Measurements from ENCODE around the gene TOMM5.

Gene TOMM5

DNA sequence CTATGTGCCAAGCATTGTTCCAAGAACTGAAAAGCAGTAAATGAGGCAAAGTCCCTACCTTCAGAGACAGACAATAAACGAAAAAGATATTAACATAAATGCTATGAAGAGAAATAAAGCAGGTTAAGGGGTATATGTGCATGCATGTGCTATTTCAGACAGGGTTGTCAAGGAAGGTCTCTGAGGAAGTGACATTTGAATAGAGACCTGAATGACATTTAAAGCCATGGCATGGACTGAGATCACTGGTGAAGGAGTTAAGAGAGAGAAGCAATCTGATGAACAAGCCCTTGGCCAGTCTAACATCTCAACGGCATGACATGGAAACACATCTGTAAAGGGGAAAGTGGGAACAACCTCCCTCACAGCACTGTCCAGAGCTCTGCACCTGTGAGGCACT is 30.7 kb downstream of the TOMM5 start:
- DNase-seq, result no peak

DNA sequence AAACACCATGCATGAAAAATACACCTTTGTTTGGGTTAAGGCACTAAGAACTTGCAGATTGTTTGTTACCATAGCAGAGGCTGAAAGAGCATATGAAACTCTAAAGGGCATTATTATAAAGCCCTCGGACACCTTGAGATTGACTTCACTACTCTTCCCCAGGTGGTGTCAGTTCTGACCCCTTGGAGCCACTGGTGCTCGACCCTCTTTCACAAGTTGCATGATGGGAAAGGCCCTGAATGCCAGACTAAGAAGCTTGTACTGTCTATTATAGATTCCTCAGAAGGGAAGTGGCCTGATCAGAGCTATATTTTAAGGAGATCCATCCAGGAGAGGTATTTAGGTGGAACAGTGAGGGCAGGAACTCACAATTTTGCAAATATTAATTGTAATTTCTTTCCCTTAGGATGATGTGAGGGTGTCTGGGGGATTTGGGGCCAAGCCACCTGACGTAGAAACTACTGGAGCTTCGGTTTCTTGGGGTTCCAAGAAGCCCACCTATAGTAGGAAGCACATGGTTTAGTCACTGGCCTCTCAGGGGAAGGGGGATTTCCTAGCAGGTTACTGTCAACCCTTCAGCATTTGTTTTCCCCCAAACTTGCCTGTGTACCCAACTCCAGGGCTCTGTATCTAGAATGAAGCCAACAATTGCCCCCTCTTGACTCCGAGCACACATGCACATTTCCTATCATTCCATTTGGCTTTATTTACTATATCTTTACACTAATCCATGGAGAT is 32.4 kb downstream of the TOMM5 start:
- DNase-seq, result no peak

- no peak for DNase-seq
Measured at GRCh38 chr9:37559125-37559524, 33.3 kb downstream of the TOMM5 start.

GRCh38 chr9:37555786-37556185 is 36.6 kb downstream of the TOMM5 start:
- no peak for DNase-seq

DNA sequence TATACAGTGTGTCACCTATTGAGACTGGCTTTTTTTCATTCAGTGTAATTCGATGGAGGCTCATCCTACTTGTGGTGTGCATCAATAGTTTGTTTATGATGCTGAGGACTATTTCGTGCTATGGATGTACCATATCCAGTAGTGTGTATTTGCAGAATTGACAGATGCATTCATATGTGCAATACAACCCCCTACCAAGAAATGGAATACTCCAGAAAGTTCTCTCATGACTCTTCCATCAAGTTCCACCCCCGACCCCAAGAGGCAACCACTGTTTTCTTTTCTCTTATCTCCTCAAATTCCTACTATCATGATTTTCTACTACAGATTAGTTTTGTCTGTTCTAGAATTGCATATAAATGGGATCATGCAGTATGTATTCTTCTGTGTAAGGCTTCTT is 38.1 kb downstream of the TOMM5 start:
- no peak for DNase-seq

DNA sequence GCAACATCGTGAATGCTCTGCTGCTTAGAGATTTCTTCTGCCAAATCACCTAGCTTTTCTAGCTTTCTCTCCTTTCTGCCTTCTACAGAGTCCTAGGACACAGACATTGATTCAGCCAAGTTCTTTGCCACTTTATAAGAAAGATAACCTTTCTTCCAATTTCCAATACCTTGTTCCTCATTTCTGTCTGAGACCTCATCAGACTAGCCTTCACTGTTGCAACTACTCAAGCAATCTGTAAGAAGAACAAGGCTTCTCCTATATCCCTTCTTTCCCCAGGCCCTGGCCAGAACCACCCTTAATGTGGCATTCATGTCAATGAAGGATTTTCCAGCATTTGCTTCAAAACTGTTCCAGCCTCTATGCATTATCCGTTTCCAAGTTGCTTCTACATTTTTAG is 40.5 kb downstream of the TOMM5 start:
- DNase-seq, result no peak

DNA sequence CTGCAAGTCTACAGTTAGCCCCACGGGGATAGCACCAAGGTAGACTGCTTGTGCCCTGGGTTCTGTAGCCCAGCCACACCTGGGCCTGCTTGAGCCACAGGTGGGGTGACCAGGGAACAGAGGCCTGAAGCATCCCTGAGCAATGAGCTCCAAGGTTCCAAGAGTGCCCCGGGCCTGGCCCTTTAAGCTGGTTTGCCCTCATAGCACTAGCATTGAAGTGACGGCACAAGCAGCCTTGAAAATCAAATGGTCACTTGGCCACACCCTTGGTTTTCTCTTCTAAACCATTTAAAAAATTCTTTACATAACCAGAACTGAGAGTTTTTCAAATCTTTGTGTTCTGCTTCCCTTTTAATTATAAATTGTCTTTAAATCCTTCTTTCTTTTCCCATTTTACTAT is 40.9 kb downstream of the TOMM5 start:
- no peak for DNase-seq

- no peak for DNase-seq
Measured at GRCh38 chr9:37550781-37551180, 41.6 kb downstream of the TOMM5 start.

- no peak for DNase-seq
Measured at GRCh38 chr9:37549527-37549926, 42.9 kb downstream of the TOMM5 start.

GRCh38 chr9:37547328-37547878 is 45.0 kb downstream of the TOMM5 start:
- no peak for DNase-seq

- DNase-seq, result no peak
Measured at GRCh38 chr9:37543468-37543867, 48.9 kb downstream of the TOMM5 start.

GRCh38 chr9:37542895-37543294 is 49.5 kb downstream of the TOMM5 start:
- no peak for DNase-seq

GRCh38 chr9:37542488-37542887 is 49.9 kb downstream of the TOMM5 start:
- DNase-seq, result no peak

DNA sequence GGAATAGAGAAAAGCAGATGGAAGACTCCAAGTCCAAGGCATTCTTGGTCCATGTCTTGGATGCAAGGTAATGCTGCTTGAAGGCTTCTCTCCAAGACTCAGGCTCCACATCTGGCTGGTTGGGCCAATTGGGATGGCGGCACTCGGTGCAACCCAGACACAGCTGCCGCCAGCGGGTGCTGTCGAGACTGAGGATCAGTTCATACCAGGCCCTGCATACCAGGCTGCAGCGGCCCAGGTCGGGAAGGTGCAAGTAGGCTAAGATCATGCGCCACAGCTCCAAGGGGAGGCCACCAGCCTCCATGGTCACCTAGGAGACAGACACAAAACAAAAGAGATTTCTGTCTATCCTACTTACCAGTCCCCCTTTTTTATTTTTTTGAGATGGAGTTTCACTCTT is 50.9 kb downstream of the TOMM5 start:
- DNase-seq, result no peak

GRCh38 chr9:37540634-37541033 is 51.8 kb downstream of the TOMM5 start:
- DNase-seq, result no peak

- no peak for DNase-seq
Measured at GRCh38 chr9:37539634-37540033, 52.8 kb downstream of the TOMM5 start.

Data from T-helper 9 cell (primary cell).